HG03066 (cell line): ENCODE measurements around the gene SLC12A4.

Experiments used
- ATAC-seq: cut with Tn5 transposase; IDR thresholded peaks from one replicate; pipeline ENCODE4 v1.9.1; 2021; ENCODE audit warnings: low read depth; ENCODE audit not compliant: unreplicated experiment

The SLC12A4 gene

GRCh38 chr16:67907397-67908180, 60.8 kb downstream of the SLC12A4 start:
- no peak for ATAC-seq

- no peak for ATAC-seq
Observed at GRCh38 chr16:67902831-67903230, 65.6 kb downstream of the SLC12A4 start.

- no peak for ATAC-seq
Observed at GRCh38 chr16:67901734-67902133, 66.7 kb downstream of the SLC12A4 start.

GRCh38 chr16:67897231-67897630, 71.2 kb downstream of the SLC12A4 start:
- no peak for ATAC-seq

- ATAC-seq = no peak
Observed at GRCh38 chr16:67893743-67894399, 74.6 kb downstream of the SLC12A4 start.
